ENCODE data around the gene GPHN. TPM values are rescaled to one million over a fixed set of nuclear protein-coding genes. Genes with fewer than 3 reads are reported as not detected.

GPHN gene
- total and polyA plus RNA-seq, 2 donors from 2014 or later = 35.4 to 62.0 TPM

DNA sequence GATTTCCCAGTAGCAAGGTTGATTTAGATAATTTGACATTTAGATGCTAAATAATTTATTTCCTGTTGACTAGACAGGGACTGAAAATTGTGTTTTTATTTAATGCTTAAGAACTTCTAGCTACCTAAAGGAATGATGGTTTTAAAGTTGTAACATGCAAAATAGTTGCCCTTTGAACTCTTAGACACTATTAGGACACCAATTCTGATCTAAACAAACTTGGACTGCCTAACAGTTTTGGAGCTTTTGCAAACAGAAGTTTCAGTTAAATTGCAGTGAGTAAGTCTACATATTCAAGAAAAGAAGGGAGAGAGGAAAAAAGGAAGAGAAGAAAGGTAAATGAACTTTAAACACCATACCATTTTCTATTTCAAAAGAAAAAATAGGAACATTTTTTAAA is 492.0 kb downstream of the GPHN start:
- Histone ChIP-seq H3K9me3 (ENCODE audit: control insufficient read depth in 2 of 3, insufficient read depth in 1 of 3, low read length in 3 of 3) (no peaks in the 10 kb centered on the region), H3K36me3 (ENCODE audit: control insufficient read depth in 2 of 3, insufficient read depth in 3 of 3, low read length in 3 of 3) (peaks cover 0 to 6% (median 4%) of the 10 kb centered on the region in 3 donors), H3K27me3 (ENCODE audit: control insufficient read depth, insufficient read depth, low read length) (no peaks in the 10 kb centered on the region), H3K4me1 (ENCODE audit: control insufficient read depth in 2 of 3, insufficient read depth in 2 of 3, low read depth in 1 of 3, low read length in 3 of 3) (no peaks in the 10 kb centered on the region), H3K9ac (ENCODE audit: low read length in 3 of 3) (no peak overlapping the region), H3K27ac (ENCODE audit: low read depth in 2 of 2, low read length in 2 of 2) (no peak overlapping the region), H3K4me3 (ENCODE audit: low read length in 3 of 3) (no peak overlapping the region)
- no peak for FAIRE-seq
- TF ChIP-seq, protein P1, sequence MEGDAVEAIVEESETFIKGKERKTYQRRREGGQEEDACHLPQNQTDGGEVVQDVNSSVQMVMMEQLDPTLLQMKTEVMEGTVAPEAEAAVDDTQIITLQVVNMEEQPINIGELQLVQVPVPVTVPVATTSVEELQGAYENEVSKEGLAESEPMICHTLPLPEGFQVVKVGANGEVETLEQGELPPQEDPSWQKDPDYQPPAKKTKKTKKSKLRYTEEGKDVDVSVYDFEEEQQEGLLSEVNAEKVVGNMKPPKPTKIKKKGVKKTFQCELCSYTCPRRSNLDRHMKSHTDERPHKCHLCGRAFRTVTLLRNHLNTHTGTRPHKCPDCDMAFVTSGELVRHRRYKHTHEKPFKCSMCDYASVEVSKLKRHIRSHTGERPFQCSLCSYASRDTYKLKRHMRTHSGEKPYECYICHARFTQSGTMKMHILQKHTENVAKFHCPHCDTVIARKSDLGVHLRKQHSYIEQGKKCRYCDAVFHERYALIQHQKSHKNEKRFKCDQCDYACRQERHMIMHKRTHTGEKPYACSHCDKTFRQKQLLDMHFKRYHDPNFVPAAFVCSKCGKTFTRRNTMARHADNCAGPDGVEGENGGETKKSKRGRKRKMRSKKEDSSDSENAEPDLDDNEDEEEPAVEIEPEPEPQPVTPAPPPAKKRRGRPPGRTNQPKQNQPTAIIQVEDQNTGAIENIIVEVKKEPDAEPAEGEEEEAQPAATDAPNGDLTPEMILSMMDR (IDR thresholded peaks at IDR 0.05; ENCODE audit: borderline replicate concordance, extremely low read depth, insufficient read depth) = no peak
- DNase-seq = no peak
- intact Hi-C loops (cut with DNase I) = no loop called here

DNA sequence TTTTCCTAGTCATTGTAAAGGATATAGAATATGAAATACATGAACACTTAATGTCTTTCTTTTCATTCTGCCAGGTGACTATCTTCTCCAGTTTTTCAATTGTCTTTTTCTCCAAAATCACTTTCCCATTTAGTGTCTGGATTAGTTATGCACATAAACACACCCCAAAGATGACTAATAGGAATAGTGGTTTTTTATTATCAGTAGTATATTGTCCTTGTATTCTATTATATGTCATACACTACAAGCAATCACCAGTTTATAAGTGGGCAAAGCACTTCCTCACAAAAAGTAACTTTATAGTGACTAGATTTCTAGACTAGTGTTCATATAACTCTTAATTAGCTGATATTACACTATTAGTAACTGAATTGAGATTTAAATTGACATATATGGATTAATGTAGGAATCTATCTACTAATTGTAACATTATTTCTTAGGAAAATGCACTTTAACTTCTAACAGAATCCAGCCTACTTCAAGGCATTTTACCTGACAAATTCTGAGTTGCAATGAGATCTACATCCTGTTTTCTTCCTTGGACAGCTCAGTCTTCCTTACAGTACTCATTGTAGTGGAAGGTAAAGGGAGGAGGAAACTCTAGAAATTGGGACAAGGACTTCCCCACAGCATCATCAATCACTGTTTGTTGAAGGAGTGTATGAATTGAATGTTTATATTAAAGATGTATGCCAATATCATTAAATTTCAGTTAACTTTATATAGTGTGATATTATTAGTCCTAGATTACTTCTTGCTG is 495.2 kb downstream of the GPHN start:
- intact Hi-C loops (cut with DNase I) = no loop called here

GRCh38 chr14:67004521-67004920 is 496.6 kb downstream of the GPHN start:
- TF ChIP-seq, protein P1 (IDR thresholded peaks at IDR 0.05; ENCODE audit: borderline replicate concordance, extremely low read depth, insufficient read depth) = no peak
- no peak overlapping the region for H3K9ac ChIP-seq (ENCODE audit: low read length in 3 of 3)
- H3K27ac ChIP-seq (ENCODE audit: low read depth in 2 of 2, low read length in 2 of 2) = no peak overlapping the region
- H3K4me3 ChIP-seq (ENCODE audit: low read length in 3 of 3) = no peak overlapping the region
- no peaks in the 10 kb centered on the region for H3K9me3 ChIP-seq (ENCODE audit: control insufficient read depth in 2 of 3, insufficient read depth in 1 of 3, low read length in 3 of 3)
- H3K36me3 ChIP-seq (ENCODE audit: control insufficient read depth in 2 of 3, insufficient read depth in 3 of 3, low read length in 3 of 3) = peaks cover 0 to 2% (median 0%) of the 10 kb centered on the region in 3 donors
- no peaks in the 10 kb centered on the region for H3K4me1 ChIP-seq (ENCODE audit: control insufficient read depth in 2 of 3, insufficient read depth in 2 of 3, low read depth in 1 of 3, low read length in 3 of 3)
- FAIRE-seq (no peak), DNase-seq (no peak)
- H3K27me3 ChIP-seq (ENCODE audit: control insufficient read depth, insufficient read depth, low read length) = no peaks in the 10 kb centered on the region
- intact Hi-C loops (cut with DNase I) = no loop called here

More for the DNA sequence above, 495.2 kb downstream of the GPHN start:
- FAIRE-seq (no peak), DNase-seq (no peak)
- H3K9ac ChIP-seq (ENCODE audit: low read length in 3 of 3) = no peak overlapping the region
- TF ChIP-seq, protein P1 (IDR thresholded peaks at IDR 0.05; ENCODE audit: borderline replicate concordance, extremely low read depth, insufficient read depth) = no peak
- H3K4me3 ChIP-seq (ENCODE audit: low read length in 3 of 3) = no peak overlapping the region
- H3K9me3 ChIP-seq (ENCODE audit: control insufficient read depth in 2 of 3, insufficient read depth in 1 of 3, low read length in 3 of 3) = no peaks in the 10 kb centered on the region
- no peaks in the 10 kb centered on the region for H3K27me3 ChIP-seq (ENCODE audit: control insufficient read depth, insufficient read depth, low read length)
- H3K36me3 ChIP-seq (ENCODE audit: control insufficient read depth in 2 of 3, insufficient read depth in 3 of 3, low read length in 3 of 3) = peaks cover 0 to 2% (median 2%) of the 10 kb centered on the region in 3 donors
- H3K27ac ChIP-seq (ENCODE audit: low read depth in 2 of 2, low read length in 2 of 2) = no peak overlapping the region
- H3K4me1 ChIP-seq (ENCODE audit: control insufficient read depth in 2 of 3, insufficient read depth in 2 of 3, low read depth in 1 of 3, low read length in 3 of 3) = no peaks in the 10 kb centered on the region

All from kidney (tissue), 14 donors.